A673 (cell line): Measurements from ENCODE around the gene TTC34. TPM values are rescaled to one million over a fixed set of nuclear protein-coding genes. Genes with fewer than 3 reads are reported as not detected.

ENCODE experiments used
- BruUV-seq: library from RNA; stranded (reverse); fragments of 400-500 nt; replicated peaks from 2 replicates; lab custom pipeline; 2021; lab: Mats Ljungman, UMichigan
- CTCF ChIA-PET: fragments of 300-600 bp; sonication (Branson Sonifier 250); formaldehyde crosslinking; loops from one replicate; lab custom pipeline; 2022; ENCODE audit warnings: antibody characterized with exemption; lab: Charles Lee
- POLR2A ChIA-PET: fragments of 300-600 bp; sonication (Branson Sonifier 250); formaldehyde crosslinking; loops from one replicate; lab custom pipeline; 2022; ENCODE audit warnings: antibody characterized with exemption; ENCODE audit not compliant: low non-redundant PET; lab: Charles Lee
- DNase-seq: peaks from one replicate; pipeline ENCODE4 v3.0.0-alpha.2; 2015; ENCODE audit warnings: low spot score
- H3K27ac ChIP-seq: fragments of 200-600 bp; sonication (generic); 2 replicates; pipeline ENCODE4 v1.5.1; 2016; ENCODE audit warnings: mixed run types, low read depth, mild to moderate bottlenecking, mixed read lengths, antibody characterized with exemption, low read length; ENCODE audit not compliant: poor library complexity, severe bottlenecking
- H3K27me3 ChIP-seq: fragments of 200-600 bp; sonication (generic); replicated peaks from 2 replicates; pipeline ENCODE4 v1.6.1; 2017; ENCODE audit warnings: mixed run types, low read depth, mild to moderate bottlenecking, mixed read lengths, antibody characterized with exemption, low read length; ENCODE audit not compliant: insufficient read depth, poor library complexity
- H3K36me3 ChIP-seq: fragments of 200-600 bp; sonication (generic); 2 replicates; pipeline ENCODE4 v1.6.1; 2016; ENCODE audit warnings: mixed run types, mild to moderate bottlenecking, mixed read lengths, antibody characterized with exemption, low read length; ENCODE audit not compliant: insufficient read depth, poor library complexity, severe bottlenecking
- H3K4me1 ChIP-seq: fragments of 200-600 bp; sonication (generic); 2 replicates; pipeline ENCODE4 v1.6.1; 2017; ENCODE audit warnings: mixed run types, mild to moderate bottlenecking, mixed read lengths, antibody characterized with exemption, low read length; ENCODE audit not compliant: insufficient read depth, poor library complexity, severe bottlenecking
- H3K4me3 ChIP-seq: fragments of 200-600 bp; sonication (generic); 2 replicates; pipeline ENCODE4 v1.5.1; 2016; ENCODE audit warnings: low read depth, mixed run types, mild to moderate bottlenecking, mixed read lengths, low read length; ENCODE audit not compliant: poor library complexity, severe bottlenecking
- H3K9me3 ChIP-seq: fragments of 200-600 bp; sonication (generic); 2 replicates; pipeline ENCODE4 v1.6.1; 2016; ENCODE audit warnings: mixed run types, low read depth, mild to moderate bottlenecking, mixed read lengths, antibody characterized with exemption, low read length; ENCODE audit not compliant: poor library complexity, severe bottlenecking
- CTCF ChIP-seq: fragments of 300-800, 200-600 bp; sonication (generic); conservative IDR thresholded peaks from 2 replicates; pipeline ENCODE4 v1.5.1; 2017; ENCODE audit warnings: low read depth, mild to moderate bottlenecking, antibody characterized with exemption, low read length, moderate library complexity, mixed read lengths
- EZH2 ChIP-seq: fragments of 200-600 bp; sonication (generic); IDR thresholded peaks from 2 replicates; pipeline ENCODE4 v1.6.1; 2017; ENCODE audit warnings: borderline replicate concordance, low read depth, mild to moderate bottlenecking, mixed read lengths, antibody characterized with exemption, low read length; ENCODE audit not compliant: poor library complexity, severe bottlenecking
- intact Hi-C: fragments of 100-400 bp; cut with micrococcal nuclease; formaldehyde crosslinking; loops from one replicate; pipeline ENCODE4 v1.10.0; 2022; ENCODE audit not compliant: unreplicated experiment
- total RNA-seq: library from RNA; stranded (reverse); gene quantifications from 2 replicates; pipeline ENCODE4 v1.2.3, GENCODE V29; 2021

The TTC34 gene
- total RNA-seq, 1 experiment from 2014 or later = 0.84 TPM

DNA sequence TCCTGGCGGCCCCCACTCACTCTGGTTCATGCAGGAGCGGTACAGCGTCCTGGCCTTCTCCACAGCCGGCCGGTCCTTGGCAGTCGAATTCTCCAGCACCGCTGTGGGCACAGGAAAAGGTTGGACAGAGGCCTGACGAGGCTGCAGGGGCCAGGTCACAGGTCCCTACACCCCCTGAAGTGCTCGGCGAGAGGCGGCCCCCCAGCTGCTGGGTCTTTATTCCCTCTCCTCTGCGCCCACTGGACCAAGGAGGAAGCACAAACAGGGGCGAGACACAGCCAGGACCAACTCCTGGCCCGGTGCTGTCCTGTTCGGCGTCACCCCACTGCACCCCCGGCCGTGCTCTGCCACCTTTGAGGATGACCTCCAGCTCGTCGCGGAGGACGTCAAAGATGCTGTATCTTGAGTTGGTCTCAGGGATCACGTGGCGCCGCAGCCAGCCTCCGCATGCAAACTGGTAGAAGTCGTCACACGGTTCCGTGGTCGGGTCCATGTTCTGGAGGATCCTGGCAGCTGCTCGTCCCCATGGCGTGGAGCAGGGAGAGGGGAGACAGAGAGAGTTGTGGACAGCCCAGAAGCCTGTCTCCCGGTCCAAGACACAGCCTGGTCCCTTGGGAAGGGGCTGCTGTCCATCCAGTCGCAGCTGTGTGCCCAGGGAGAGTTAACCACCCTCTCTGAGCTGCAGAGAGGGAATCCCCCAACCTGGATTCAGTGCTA lies 192.0 kb downstream of the TTC34 start:
- H3K27me3 ChIP-seq = no peaks in the 10 kb centered on the region
- no peaks in the 10 kb centered on the region for H3K9me3 ChIP-seq
- ChIA-PET POLR2A (no interaction called here), CTCF (no interaction called here)
- no peak overlapping the region for H3K4me3 ChIP-seq
- BruUV-seq = no TSS peak
- TF ChIP-seq CTCF (no peak), EZH2 (no peak)
- intact Hi-C loops = no loop called here
- H3K36me3 ChIP-seq = no peaks in the 10 kb centered on the region
- no peak overlapping the region for H3K27ac ChIP-seq
- DNase-seq = no peak
- H3K4me1 ChIP-seq = no peaks in the 10 kb centered on the region

- ChIA-PET POLR2A (no interaction called here), CTCF (no interaction called here)
- Histone ChIP-seq H3K36me3 (no peaks in the 10 kb centered on the region), H3K9me3 (no peaks in the 10 kb centered on the region), H3K4me1 (no peaks in the 10 kb centered on the region), H3K27me3 (no peaks in the 10 kb centered on the region), H3K27ac (no peak overlapping the region), H3K4me3 (no peak overlapping the region)
- no TSS peak for BruUV-seq
- DNase-seq = no peak
- TF ChIP-seq CTCF (no peak), EZH2 (no peak)
- intact Hi-C loops = no loop called here
Observed at GRCh38 chr1:2607641-2608091, 193.8 kb downstream of the TTC34 start.

GRCh38 chr1:2606881-2607621 lies 194.4 kb downstream of the TTC34 start:
- CTCF ChIA-PET = no interaction called here
- BruUV-seq = no TSS peak

More at GRCh38 chr1:2606881-2607621, 194.4 kb downstream of the TTC34 start:
- no peak for TF ChIP-seq EZH2
- no peak for TF ChIP-seq CTCF
- Histone ChIP-seq H3K27ac (no peak overlapping the region), H3K4me1 (no peaks in the 10 kb centered on the region), H3K4me3 (no peak overlapping the region), H3K9me3 (no peaks in the 10 kb centered on the region), H3K36me3 (no peaks in the 10 kb centered on the region), H3K27me3 (peaks cover 2% of the 10 kb centered on the region)
- POLR2A ChIA-PET = no interaction called here
- DNase-seq = no peak
- intact Hi-C loops = no loop called here
